DMS114 treated with DMSO at 0.1 percent for 48 hours (cell line): ENCODE measurements around the gene OGFOD3.
"Not testable (repeated sequence)": the region's sequence is repeated elsewhere in the genome, so short reads cannot be mapped to it uniquely, and the experiment has no call there.

Experiments used
- DNase-seq: peaks from one replicate; lab custom pipeline; 2025; ENCODE audit not compliant: unreplicated experiment; lab: John Stamatoyannopoulos, UW

OGFOD3 gene

GRCh38 chr17:82375359-82376041, 42.9 kb downstream of the OGFOD3 start:
- DNase-seq = no peak

GRCh38 chr17:82374626-82375331, 43.6 kb downstream of the OGFOD3 start:
- no peak for DNase-seq

- no peak for DNase-seq
Measured at GRCh38 chr17:82373731-82374625, 44.4 kb downstream of the OGFOD3 start.

GRCh38 chr17:82373072-82373452, 45.3 kb downstream of the OGFOD3 start:
- not testable (repeated sequence) for DNase-seq

DNA sequence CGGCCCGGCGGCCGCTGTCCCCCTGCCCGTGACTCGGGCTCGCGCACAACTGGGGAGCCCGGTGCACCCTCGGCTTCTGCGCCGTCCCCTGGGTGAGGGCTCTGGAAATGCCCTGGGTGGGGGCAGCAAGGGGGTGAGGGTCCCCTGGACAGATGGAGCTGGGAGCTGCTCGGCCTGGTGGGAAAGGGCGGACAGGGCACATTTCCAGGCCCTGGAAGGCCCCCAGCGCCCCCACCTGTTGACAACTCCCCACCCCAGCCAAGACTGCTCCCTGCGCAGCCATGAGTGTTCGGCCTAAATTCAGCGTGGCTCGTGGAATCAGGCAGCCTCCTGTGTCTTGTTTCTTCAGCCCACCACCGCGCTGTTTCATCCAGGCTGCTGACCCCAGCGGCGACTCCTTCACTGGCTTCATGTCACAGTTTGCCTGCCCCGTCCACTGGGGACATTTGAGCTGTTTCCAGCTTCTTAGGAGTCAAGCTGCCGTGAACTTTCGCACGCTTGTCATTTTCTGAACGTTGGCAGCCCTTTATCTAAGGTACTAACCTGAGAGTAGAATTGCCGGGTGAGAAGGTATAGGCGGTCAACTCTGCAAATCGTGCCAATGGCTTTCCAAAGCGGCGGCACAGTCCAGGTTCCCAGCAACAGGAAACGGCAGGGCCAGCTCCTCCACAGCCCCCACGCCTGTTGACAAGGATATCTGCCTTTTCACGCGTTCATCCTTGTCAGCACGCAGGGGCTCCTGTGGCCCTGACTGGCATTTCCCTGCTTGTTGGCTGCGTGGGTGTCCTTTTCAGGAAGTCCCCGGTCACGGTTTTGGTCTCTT, 45.9 kb downstream of the OGFOD3 start:
- DNase-seq = no peak

- no peak for DNase-seq
Measured at GRCh38 chr17:82371333-82372248, 46.8 kb downstream of the OGFOD3 start, which contains the start of gene UTS2R. TSS of gene UTS2R (plus strand) at chr17:82371765. CDS start at chr17:82374325, 2,560 bp downstream.

DNA sequence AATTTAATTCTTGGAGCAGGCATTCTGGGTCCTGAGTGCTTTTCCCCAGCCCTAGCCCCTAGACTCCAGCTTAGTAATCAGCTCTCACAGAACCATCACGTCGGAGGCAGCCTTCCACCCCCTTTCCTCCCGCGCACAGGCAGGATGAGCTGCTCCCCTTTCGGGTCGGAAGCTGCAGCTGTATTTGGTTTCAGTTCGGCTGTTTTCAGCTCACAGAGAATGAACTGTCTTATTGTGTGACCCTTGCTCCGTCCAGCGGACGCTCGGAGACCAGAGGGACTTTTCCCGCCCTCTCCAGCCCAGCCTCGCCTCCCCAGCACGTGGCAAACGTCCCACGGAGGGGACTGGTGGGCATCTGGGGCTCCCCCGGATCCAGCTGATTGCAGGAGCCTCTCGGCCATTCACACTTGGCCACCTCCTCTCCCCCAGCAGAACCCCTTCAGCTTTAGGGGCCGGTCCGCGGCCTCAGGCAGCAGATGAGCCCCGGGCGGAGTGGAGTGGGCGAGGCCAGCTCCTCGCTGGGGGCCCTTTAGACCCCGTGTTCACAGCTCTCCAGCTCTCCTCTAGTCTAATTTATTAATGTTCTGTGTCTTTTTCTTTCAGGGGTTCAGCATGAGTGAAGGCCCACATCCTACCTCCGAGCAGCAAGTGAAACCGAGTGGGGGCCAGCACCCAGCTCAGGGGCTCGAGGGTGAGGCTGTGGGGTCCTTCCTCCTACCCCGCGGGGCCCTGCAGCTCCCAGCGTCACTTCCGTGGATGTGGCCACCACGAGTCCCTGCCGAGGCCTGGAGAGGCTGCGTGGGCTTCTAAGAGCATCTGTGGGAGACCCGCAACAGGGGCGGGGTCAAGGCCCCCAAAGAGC, 47.7 kb downstream of the OGFOD3 start:
- DNase-seq = no peak

- no peak for DNase-seq
Measured at GRCh38 chr17:82369211-82369610, 49.2 kb downstream of the OGFOD3 start.

DNA sequence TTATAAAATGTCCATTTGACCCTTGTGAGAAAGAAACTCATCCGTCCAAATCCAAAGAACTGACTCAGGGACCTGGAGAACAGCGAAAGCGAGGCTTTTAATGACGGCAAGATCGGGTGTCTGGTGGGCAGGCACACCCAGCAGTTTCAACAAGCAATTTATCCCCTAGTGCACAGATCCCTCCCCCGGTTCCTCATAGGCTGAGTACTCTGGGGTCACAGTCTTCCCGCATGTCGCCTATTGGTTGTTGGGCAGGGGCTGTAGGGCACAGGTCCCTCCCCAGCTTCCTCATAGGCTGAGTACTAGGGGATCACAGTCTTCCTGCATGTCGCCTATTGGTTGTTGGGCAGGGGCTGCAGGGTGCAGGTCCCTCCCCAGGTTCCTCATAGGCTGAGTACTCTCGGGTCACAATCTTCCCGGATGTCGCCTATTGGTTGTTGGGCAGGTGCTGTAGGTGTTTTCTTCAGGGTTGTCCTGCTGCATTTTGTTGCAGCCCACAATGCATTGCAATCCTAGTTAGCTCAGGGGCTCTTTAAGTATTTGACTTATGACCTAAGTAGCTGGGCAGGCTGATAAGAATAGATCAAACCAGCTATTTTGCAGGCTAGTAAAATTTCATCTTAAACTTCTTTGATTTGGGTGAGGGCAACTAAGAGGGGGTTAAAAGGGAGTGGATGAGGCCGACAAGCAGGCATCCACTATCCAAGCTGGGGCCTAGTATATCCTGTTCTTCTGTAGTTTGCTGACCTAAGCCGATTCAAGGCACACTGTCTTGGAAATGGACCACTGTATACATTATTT, 50.5 kb downstream of the OGFOD3 start:
- no peak for DNase-seq

GRCh38 chr17:82366749-82367148, 51.6 kb downstream of the OGFOD3 start:
- DNase-seq = no peak

GRCh38 chr17:82365606-82366295, 52.6 kb downstream of the OGFOD3 start:
- DNase-seq = no peak

DNA sequence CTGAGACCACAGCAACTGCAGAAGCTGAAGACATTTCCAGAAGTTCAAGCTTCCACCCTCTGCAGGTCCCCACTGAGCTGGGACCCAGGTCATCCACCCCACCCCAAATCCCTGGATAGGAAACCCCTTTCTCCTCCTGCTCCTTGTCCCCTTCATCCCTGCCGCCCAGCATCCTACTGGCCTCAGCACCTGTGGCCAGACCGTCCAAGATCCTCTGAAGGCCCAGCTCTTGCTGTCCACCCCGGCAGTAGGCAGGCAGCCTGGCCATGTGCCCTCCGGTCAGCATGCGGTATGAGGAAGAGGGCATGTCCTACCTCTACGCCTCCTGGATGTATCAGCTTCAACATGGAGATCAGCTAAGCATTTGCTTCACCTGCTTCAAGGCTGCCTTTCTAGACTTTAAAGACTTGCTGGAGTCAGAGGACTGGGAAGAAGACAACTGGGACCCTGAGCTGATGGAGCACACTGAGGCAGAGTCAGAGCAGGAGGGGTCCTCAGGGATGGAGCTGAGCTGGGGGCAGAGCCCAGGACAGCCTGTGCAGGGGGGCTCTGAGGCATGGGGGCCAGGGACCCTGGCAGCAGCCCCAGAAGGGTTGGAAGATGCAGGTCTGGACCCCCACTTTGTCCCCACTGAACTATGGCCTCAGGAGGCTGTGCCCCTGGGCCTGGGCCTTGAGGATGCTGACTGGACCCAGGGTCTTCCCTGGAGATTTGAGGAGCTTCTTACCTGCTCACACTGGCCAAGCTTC, 56.3 kb downstream of the OGFOD3 start:
- no peak for DNase-seq

GRCh38 chr17:82359451-82360074, 58.8 kb downstream of the OGFOD3 start:
- not testable (repeated sequence) for DNase-seq

GRCh38 chr17:82358465-82359350, 59.7 kb downstream of the OGFOD3 start, which contains the start of gene TEX19:
TSS of gene TEX19 (plus strand) at chr17:82359247. CDS start at chr17:82362151, 2,904 bp downstream.
- DNase-seq = no peak

- DNase-seq = no peak
Measured at GRCh38 chr17:82357394-82357793, 61.0 kb downstream of the OGFOD3 start.
